Stomach (tissue), 4 donors: ENCODE results near the gene DDX39B.

ENCODE experiments used
- CTCF ChIP-seq, 7 experiments: fragments of 450-650 bp in 4 of 7; fragments of 200-600 bp in 3 of 7; sonication (generic) in 3 of 7; IDR thresholded peaks; one replicate each; pipeline ENCODE4 v1.5.1; 2016 to 2019; ENCODE audit warnings: antibody characterized with exemption in 7 of 7, control low read depth in 2 of 7, mild to moderate bottlenecking in 1 of 7
- POLR2A ChIP-seq, 4 donors: fragments of 450-650 bp; IDR thresholded peaks; one replicate each; pipeline ENCODE4 v1.6.1; 2016; ENCODE audit warnings: antibody characterized with exemption in 4 of 4, control low read depth in 2 of 4, mild to moderate bottlenecking in 1 of 4, moderate library complexity in 1 of 4
- POLR2AphosphoS5 ChIP-seq, 3 donors: sonication (generic); formaldehyde crosslinking; IDR thresholded peaks; one replicate each; pipeline ENCODE4 v1.6.1; 2016; ENCODE audit warnings: antibody characterized with exemption in 3 of 3

DNA sequence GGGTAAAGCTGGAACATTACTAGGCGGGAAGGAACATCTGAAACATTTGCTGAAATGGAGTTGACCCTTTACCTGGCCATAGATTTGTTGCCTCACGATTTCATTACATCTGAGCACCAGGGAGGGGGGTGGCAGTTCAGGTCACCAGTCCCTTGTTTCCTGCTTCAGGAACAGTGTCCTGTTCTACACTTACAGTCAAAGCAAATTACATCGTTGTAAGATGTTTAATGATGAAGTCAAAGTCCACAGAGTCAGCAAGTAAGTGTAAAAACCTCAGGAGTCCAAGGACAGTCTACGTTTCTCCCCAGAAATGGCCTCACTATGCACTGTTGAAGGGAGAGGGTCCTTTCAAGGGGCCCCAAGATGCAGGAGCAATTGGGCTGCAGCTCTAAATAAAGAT lies 52.7 kb downstream of the DDX39B start:
- TF ChIP-seq CTCF (IDR thresholded peaks at IDR 0.05) (no peak), POLR2AphosphoS5 (IDR thresholded peaks at IDR 0.05) (no peak), POLR2A (IDR thresholded peaks at IDR 0.05) (no peak)
